GM19240 (cell line): ENCODE results near the gene RITA1.

ENCODE experiments used
- DNase-seq: peaks from one replicate; pipeline ENCODE4 v3.0.0; 2011; ENCODE audit warnings: low spot score; ENCODE audit not compliant: insufficient read length

RITA1 gene

DNA sequence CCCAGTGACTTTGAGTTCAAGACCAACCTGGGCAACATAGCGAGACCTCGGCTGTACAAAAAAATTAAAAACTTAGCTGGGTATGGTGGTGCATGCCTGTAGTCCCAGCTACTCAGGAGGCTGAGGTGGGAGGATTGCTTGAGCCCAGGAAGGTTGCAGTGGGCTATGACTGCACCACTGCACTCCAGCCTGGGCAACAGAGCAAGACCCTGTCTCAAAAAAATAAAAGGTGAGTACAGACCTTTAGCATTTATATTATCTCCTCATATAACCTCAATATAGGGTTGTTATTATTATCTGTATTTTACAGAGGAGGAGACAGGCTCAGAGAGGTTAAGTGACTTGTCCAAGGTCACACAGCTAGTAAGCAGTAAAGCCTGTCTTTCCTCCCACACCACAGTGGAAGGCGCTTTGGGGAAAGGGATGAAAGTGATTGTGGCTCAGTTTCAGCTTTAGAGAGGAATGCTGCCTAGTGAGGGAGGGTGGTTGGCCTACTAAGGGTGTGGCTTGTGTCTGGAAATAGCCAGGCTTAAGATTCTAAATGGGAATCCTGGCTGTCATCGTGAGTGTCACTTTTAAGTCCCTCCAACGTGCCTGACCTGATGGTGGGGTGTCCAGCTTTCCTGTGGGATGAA, 43.0 kb downstream of the RITA1 start:
- DNase-seq = no peak

- DNase-seq = no peak
Observed at GRCh38 chr12:113230315-113231234, 45.1 kb downstream of the RITA1 start.

DNA sequence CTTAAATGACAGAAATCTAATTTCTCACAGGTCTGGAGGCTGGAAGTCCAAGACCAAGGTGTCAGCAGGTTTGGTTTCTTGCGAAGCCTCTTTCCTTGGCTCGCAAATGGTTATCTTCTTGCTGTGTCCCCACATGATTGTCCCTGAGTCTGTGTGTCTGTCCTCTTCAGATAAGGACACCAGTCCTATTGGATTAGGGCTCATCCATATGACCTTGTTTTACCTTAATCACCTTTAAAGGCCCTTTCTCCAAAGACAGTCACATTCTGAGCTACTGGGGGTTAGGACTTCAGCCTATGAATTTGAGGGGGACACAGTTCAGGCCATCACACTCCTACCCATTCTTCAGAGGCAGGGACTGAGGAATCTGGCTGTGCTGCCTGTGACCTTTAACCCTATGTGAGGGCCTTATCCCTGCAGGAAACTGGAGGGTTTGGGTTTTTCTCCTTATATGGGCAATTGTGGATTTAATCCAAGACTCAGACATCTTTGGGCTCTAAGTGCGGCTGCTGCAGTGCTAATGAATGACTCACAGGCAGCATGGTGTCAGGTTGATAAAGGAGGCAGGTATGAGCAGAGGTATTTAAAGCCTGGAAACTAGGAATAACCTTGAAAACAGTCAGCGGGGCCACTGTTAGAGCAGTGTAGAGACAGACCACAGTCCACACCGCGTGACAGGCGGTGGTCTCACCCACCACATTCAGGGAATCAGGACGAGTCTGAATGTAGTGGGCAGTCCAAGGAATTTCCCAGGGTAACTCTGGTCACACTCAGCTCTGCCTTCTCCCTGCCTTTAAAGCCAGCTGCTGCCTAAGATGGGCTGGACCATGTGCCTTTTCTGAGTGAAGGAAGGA, 45.9 kb downstream of the RITA1 start:
- DNase-seq = no peak

DNA sequence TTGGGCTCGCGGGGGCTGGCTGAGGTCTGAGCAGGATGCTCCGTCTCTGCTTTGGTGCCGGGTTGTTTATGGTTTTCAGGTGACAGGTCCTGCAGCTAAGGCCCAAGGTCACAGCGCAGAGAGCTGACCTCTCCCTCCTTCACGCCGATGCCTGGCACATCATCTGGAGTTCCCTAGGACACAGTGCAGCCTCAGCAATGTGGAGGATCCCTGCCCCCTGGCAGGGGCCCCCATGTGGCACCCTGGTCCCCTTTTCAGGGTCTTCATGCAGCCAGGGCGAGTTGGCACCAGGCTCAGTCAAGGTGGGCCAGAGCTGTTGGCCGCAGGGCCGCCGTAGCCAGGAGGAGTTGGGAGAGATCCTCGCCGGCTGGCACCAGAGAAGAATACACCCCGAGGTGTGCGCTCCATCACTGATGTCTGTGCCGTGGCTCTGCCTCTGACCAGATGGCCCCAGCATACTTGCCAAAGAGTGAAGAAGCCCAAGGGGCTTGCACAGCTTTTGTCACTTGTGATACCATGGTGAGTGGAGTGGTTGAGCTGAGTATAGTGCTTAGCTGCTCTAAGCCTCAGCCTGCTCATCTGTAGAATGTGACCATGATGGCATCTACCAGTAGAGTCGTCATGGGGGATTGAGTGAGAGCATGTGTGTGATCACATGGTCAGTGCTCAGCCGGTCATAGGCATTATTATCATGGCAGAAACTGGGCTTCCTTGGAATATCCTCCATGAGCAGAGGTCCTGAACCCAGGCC, 46.7 kb downstream of the RITA1 start:
- DNase-seq = no peak

- DNase-seq = peak; percentile 48
Observed at GRCh38 chr12:113232840-113233585, 47.5 kb downstream of the RITA1 start.

GRCh38 chr12:113233967-113234366, 48.4 kb downstream of the RITA1 start:
- no peak for DNase-seq

DNA sequence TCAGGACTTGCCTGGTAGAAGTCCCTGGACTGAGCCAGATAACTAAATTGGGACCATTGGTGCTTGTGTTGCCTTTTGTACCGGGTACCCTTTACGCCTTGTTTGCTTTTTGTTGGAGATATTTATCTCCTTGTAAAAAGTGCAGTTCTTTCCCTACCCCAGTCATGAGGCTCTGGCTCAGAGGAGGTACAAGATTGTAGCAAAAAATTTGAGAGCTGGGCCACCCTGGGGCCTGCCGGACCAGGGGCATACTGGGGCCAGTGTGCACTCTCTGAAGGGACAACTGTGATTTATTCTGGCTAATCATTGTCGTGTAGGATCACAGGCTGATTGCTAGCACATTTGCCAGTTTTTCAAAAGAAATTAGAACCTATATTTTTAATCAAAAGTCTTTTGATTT, 49.0 kb downstream of the RITA1 start:
- DNase-seq = no peak

- no peak for DNase-seq
Observed at GRCh38 chr12:113235976-113236375, 50.5 kb downstream of the RITA1 start.

GRCh38 chr12:113236539-113237399, 51.2 kb downstream of the RITA1 start:
- no peak for DNase-seq

GRCh38 chr12:113237748-113238147, 52.2 kb downstream of the RITA1 start:
- no peak for DNase-seq

- no peak for DNase-seq
Observed at GRCh38 chr12:113238309-113238708, 52.8 kb downstream of the RITA1 start.

- no peak for DNase-seq
Observed at GRCh38 chr12:113239288-113239771, 53.8 kb downstream of the RITA1 start.

DNA sequence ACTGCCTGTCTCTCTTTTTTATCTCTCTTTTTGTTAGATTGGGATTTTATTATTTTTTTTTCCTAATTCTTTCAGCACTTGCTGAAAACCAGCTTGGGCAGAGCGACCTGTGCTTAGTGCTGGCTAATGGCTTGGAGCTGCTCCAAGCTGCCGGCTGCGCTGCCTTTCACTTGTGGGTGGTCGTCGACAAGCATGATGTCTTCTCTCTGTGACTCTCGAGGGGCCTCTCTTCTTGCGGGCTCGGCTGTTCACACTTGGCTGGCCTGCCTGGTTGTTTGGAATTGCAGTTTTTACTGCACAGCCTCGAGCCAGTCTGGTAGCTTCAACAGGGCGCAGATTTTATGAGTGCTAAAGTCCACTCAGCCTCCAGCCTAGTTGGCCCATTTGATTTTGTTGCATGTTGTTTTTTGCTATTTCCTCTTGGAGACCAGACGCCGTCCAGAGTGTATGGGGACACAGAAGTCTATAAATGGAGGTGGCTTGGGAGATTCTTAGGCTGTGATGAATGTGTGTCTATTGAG, 54.4 kb downstream of the RITA1 start:
- no peak for DNase-seq

GRCh38 chr12:113240395-113240794, 54.9 kb downstream of the RITA1 start:
- DNase-seq = no peak

DNA sequence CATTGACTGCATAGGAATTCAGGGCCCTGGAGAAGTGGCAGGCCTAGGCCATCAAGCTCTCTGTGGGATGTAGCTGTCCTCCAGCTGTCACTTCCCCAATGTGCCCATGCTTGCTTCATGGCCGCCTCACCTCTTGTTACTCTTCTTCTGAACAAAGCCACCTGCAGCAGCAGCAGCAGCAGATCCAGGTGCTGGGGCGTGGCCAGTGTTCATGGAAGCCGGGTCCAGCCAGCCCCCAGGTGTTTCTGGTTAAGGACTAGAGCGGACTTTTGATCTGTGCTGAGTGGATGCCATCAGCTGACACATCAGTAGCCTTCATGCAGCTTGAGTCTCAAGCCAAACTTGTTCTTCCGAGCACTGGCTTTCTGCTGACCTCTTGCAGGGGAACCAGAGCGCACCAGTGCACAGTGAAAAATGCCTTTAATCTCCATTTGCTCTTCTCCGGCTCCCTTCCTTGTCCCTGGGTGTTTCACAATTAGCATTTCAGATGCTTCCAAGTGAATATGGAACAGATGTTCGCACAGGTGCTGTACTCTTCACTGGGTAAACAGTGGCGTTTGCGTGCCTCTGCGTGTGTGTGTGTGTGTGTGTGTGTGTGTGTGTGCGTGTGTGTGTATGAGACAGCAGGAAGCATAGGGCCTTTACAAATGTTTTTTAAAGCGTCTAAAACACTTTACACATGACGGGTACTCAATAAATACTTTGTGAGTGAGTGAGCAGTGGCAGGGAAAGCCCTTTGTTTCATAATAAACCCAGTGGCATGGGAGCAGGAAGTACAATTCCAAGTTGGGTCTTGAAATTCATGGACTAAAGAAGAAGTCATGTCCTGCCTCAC, 55.9 kb downstream of the RITA1 start:
- no peak for DNase-seq
